Measurements from ENCODE around the gene LINC00305. TPM values are rescaled to one million over a fixed set of nuclear protein-coding genes. Genes with fewer than 3 reads are reported as not detected.

Gene LINC00305
- total and polyA plus RNA-seq, 2 of the 8 experiments (the other 6 are each of a cell fraction or from before 2014, with no cell fraction given) = not detected

DNA sequence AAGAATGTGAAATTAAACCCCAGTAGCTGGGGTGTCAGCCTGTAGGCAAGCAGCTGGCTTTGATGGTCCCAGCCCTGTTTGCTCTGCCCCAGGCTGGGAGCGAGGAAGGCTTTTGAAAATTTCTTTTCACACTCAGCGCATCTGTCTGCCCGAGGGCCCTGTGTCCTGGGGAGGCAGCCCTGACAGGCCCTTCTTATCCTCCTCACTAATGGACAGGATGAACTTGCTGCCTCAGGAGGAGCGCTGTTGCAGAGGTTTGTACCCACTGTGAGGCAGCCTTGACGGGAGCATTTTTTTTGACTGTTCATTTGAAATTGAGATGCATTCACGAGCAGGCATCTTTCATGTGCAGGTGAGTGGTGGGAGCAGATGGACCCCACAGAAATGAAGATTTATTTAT, 116.6 kb downstream of the LINC00305 start (continued):
- no peak for TF ChIP-seq SUZ12 (IDR thresholded peaks at IDR 0.05; ENCODE audit: low read length)
- TF ChIP-seq MAFK (IDR thresholded peaks at IDR 0.05; ENCODE audit: low read depth, low read length) = no peak
- TF ChIP-seq SIN3A (conservative IDR thresholded peaks at IDR 0.05 in 1 of 2, IDR thresholded peaks at IDR 0.05 in 1 of 2; ENCODE audit: low read depth in 1 of 2, low read length in 2 of 2) = no peak
- TF ChIP-seq TBP (IDR thresholded peaks at IDR 0.05; ENCODE audit: low read depth, low read length) = no peak
- TF ChIP-seq TAF7 (optimal IDR thresholded peaks at IDR 0.05; ENCODE audit: borderline replicate concordance, low read depth, low read length) = no peak
- no peak for TF ChIP-seq GTF2F1 (IDR thresholded peaks at IDR 0.05; ENCODE audit: borderline replicate concordance, low read depth, low read length)
- TF ChIP-seq KDM5A (IDR thresholded peaks at IDR 0.05; ENCODE audit: low read length) = no peak
